Amniotic stem cell (primary cell): Measurements from ENCODE around the gene GNA14.
"Not testable (repeated sequence)": the region's sequence is repeated elsewhere in the genome, so short reads cannot be mapped to it uniquely, and the experiment has no call there.

Experiments used
- DNase-seq: peaks from one replicate; lab custom pipeline; 2025; lab: John Stamatoyannopoulos, UW

Gene GNA14

DNA sequence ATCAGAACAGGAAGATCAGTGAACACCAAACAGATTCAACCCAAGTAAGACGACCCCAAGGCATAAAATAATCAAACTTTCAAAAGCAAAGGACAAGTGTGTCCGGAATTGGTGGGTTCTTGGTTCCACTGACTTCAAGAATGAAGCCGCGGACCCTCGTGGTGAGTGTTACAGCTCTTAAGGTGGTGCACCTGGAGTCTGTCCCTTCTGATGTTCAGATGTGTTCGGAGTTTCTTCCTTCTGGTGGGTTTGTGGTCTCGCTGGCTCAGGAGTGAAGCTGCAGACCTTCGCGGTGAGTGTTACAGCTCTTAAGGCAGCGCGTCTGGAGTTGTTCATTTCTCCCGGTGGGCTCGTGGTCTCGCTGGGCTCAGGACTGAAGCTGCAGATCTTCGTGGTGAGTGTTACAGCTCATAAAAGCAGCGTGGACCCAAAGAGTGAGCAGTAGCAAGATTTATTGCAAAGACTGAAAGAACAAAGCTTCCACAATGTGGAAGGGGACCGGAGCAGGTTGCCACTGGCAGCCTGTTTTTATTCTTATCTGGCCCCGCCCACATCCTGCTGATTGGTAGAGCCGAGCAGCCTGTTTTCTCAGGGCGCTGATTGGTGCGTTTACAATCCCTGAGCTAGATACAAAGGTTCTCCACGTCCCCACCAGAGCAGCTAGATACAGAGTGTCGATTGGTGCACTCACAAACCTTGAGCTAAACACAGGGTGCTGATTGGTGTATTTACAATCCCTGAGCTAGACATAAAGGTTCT lies 158.5 kb downstream of the GNA14 start:
- not testable (repeated sequence) for DNase-seq

DNA sequence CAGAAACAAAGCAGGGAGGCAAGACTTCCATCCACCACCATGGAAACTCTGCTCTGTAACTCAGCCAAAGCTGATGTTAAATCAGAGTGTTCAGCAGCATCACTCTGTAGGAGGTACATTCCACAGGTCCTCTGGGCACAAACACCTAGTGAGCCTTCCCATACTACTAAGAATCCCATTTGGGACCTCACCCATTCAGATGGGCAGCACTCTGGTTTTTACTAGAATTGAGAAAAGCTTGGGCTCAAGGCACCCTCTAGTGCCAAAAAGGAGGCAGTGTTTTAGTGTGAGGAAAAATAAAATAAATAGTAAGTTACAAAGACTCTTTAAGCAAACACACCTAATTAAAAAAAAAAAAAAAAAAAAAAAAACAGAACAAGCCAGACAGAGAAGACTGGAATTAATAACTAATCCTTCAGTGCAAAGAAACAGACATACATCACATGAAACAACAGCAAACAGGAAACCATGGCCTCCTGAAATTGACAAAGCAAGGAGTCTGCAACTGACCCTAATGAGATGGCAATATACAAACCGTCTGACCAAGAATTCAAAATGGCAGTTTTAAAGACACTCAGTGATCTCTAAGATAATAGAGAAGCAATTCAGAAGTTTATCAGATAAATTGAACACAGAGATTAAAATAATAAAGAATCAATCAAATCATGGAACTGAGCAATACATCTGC lies 159.5 kb downstream of the GNA14 start:
- DNase-seq = no peak

DNA sequence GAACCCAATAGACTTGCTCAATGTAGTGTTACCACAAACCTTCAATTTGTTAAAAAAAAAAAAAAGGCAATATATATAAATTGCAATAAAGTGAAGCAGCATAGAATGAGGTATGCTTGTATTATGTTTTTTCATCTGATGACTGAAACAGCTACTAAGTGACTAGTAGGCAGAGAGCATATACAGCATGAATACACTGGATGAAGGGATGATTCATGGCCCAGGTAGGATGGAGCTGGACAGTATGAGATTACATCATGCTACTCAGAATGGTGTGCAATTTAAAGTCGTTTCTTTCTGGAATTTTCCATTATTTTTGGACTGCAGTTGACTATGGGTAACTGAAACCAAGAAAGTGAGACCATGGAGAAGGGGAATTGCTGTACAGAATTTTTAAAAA lies 161.2 kb downstream of the GNA14 start:
- no peak for DNase-seq

DNA sequence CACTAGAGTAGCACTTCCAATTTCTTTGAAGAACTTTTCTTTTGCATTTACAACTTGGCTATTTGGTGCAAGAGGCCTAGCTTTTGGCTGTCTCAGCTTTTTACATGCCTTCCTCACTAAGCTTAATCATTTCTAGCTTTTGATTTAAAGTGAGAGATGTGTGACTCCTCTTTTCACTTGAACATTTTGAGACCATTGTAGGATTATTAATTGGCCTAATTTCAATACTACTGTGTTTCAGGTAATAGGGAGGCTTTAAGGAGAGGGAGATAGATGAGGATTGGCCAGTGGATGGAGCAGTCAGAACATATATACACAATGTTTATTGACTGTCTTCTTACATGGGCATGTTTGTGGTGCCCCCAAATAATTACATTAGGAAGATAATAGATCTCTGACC lies 161.7 kb downstream of the GNA14 start:
- DNase-seq = no peak

- peak; percentile 27 for DNase-seq
Observed at GRCh38 chr9:77475641-77476473, 172.3 kb downstream of the GNA14 start.

DNA sequence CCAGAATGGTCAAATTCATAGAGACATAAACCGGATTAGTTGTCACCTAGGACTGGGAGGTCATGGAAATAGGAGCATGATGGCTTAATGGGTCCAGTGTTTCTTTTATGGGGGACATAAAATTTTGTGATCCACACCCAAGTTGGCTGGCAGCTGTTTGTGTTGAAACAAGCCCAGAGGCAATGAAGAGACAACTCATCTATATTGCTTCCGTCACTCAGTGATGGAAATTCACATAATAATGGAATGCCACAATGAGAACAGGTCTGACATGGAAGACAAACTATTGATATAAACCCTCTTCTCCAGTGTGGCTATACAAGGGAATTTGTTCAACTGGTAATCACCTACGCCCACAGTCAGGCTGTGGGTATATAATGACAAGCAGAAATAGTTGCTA lies 173.2 kb downstream of the GNA14 start:
- no peak for DNase-seq

DNA sequence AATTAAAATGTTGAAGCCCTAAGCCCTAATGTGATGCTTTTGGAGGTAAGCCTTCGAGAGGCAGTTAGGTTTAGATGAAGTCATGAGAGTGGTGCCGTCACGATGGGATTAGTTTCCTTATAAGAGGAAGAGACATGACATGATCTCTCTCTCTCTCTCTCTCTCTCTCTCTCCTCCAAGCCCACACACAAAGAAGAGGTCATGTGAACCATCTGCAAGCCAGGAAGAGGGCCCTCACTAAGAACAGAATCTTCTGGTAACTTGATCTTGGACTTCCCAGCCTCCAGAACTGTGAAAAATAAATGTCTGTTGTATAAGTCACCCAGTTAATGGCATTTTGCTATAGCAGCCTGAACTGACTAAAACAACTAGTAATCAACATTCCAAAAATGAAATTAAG lies 175.5 kb downstream of the GNA14 start:
- DNase-seq = no peak

DNA sequence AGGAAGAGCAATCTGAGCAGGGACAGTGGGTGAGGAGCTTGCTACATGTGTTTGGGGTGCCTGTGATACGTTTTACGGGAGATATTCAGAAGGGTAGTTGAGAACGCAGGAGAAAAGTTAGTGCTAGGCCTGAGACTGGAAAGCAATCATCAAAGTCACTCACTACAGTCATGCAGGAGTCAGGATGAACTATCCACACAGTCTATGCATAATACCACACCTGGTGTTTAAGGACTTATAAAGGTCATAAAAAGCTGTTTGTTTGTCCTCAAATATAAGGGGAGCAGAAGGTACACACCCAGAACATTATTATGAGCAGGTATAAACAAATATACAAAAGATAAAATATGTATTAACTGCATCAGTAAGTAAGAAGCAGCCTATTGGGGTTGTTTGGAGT lies 176.6 kb downstream of the GNA14 start:
- DNase-seq = no peak

GRCh38 chr9:77469515-77470231 lies 178.4 kb downstream of the GNA14 start:
- DNase-seq = peak; percentile 46

GRCh38 chr9:77464661-77465060 lies 183.5 kb downstream of the GNA14 start:
- no peak for DNase-seq

DNA sequence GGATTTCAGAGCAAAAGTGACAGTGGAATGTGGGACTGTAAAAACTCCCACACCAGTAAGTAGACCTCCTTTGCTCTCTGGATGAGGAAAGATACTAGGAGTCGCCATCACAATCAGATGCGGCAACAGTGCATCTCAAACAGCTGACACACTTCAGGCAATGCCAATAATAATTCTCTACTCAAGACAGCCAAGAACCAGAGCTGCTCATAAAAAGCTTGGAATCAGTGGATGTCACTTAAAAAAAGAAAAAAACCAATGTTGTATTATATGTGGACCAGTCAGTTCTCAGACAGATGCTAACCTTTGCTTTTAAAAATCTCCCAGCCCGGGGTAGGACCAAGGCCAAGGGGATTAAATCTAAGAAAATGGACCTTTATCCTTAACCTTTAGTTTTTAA lies 185.0 kb downstream of the GNA14 start:
- no peak for DNase-seq

DNA sequence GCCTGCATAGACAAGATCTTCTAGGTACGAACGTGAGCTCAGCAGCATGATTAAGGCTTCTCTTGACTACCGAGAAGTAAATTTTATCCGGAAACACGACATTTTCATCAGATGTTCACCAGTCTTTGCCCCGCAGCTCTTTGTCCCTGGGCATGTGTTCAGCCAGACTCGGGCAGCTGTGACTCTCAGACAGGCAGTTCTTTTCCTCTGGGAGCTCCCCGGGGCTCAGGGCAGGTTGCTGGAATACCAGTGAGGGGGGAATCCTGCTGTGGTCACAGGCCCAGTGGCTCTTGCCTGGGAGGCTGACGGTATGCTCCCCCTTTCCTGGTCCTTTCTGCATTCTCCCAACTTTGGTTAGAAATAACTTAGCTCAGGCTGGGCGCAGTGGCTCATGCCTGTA lies 186.1 kb downstream of the GNA14 start:
- DNase-seq = no peak

DNA sequence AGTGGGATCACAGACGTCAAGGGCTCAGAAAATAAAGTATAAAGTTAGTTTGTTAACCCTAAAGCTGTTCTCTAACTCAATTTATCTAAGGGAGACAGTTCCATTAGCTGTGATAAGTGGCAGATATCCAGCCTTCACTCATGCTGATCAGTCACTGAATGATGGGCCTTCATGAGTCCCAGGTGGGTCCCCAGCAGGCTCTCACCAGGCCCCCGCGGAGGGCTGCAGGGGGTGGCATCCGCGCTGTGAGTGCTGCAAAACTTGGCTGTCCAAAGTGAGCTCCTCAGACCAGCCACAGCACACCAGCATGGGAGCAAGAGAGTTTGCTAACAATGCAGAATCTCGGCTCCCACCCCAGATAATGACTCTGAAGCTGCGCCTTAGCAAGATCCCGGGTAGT lies 187.2 kb downstream of the GNA14 start:
- no peak for DNase-seq

GRCh38 chr9:77457916-77458592 lies 190.1 kb downstream of the GNA14 start:
- peak; percentile 32 for DNase-seq

DNA sequence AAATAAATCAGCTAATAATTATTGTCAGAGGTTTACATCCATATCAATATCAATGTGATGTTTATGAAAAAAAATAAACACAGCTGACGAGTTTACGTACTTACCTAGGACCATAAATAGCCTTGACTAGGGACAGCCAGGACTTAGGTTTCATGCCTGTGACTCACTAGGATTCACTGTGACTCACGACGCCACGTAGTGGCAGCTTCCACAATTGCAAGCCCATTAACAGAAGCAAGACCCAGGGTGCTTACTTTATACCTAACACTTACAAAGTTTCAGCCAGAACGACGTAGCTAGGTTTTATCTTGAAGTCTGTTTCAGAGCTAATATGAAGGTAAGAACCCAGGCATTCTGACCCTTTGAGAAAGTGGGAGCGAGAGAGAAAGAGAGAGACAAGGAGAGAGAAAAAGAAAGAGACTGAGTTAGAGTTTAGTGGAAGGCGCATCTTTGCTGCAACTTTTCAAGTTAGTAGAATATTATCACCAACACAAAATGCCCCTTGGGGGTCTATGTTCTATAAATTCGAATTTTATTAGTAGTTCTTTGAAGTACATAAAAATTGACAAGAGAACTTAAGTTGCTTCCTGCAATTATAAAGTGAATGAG lies 191.2 kb downstream of the GNA14 start:
- peak; percentile 80 for DNase-seq

GRCh38 chr9:77455312-77455927 lies 192.7 kb downstream of the GNA14 start:
- no peak for DNase-seq

DNA sequence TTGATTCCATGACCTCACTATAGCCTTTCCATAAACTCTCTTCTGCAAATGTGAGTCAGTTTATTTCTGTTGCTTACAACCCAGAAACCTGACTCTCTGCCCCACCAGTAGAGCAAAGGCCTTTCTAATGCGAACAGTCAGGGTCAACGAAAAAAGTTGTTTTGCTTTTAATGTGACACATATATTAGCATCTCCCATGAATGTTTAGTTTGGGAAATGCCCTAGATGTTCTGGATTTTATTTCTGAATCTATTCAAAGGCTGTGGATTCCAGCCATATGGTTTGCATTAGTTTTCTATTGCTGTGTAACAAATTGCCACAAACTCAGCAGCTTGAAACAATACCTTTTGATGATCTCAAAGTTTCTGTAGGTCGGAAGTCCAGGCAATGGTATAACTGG lies 193.5 kb downstream of the GNA14 start:
- peak; percentile 36 for DNase-seq

- DNase-seq = no peak
Observed at GRCh38 chr9:77453825-77454647, 194.1 kb downstream of the GNA14 start.

GRCh38 chr9:77451507-77451906 lies 196.6 kb downstream of the GNA14 start:
- no peak for DNase-seq

GRCh38 chr9:77450085-77450475 lies 198.0 kb downstream of the GNA14 start:
- no peak for DNase-seq
